Naive thymus-derived CD4-positive, alpha-beta T cell (primary cell): Measurements from ENCODE around the gene PLD1. TPM values are rescaled to one million over a fixed set of nuclear protein-coding genes. Genes with fewer than 3 reads are reported as not detected.

Source experiments
- ATAC-seq: fragments of 150-1000 bp; cut with Tn5 transposase; 2 replicates; pipeline ENCODE4 v1.10.0; 2021; ENCODE audit warnings: mild to moderate bottlenecking, moderate library complexity
- CTCF ChIA-PET: fragments of 350-600 bp; sonication (Branson Sonifier 250); formaldehyde crosslinking; loops from one replicate; lab custom pipeline; 2021; ENCODE audit warnings: antibody characterized with exemption; lab: Charles Lee
- POLR2A ChIA-PET: fragments of 350-600 bp; sonication (Branson Sonifier 250); formaldehyde crosslinking; loops from one replicate; lab custom pipeline; 2021; ENCODE audit warnings: antibody characterized with exemption, inconsistent platforms; lab: Charles Lee
- DNase-seq, 9 donors: peaks; one replicate each; pipeline versions ENCODE4 v3.0.0 to v3.0.0-alpha.2; 2020 to 2022; ENCODE audit warnings: mixed read lengths in 1 of 9
- H3K27ac ChIP-seq: one replicate; pipeline ENCODE4 v1.7.0; 2013; ENCODE audit warnings: mild to moderate bottlenecking, low read depth, low read length, moderate library complexity
- H3K27me3 ChIP-seq, 2 donors: one replicate each; pipeline ENCODE4 v1.7.0; 2013; ENCODE audit warnings: low read length in 2 of 2, mild to moderate bottlenecking in 2 of 2, moderate library complexity in 2 of 2; ENCODE audit not compliant: control insufficient read depth in 2 of 2, insufficient read depth in 2 of 2
- H3K36me3 ChIP-seq, 3 experiments: 1 replicate in 2 of 3; 2 replicates in 1 of 3; pipeline ENCODE4 v1.7.0; 2013; ENCODE audit warnings: low read length in 3 of 3, mild to moderate bottlenecking in 3 of 3, moderate library complexity in 1 of 3; ENCODE audit not compliant: insufficient read depth in 3 of 3, control insufficient read depth in 2 of 3
- H3K4me1 ChIP-seq, 2 donors: one replicate each; pipeline ENCODE4 v1.7.0; 2013; ENCODE audit warnings: low read length in 2 of 2, mild to moderate bottlenecking in 2 of 2, moderate library complexity in 1 of 2; ENCODE audit not compliant: control insufficient read depth in 2 of 2, insufficient read depth in 2 of 2
- H3K4me3 ChIP-seq: 2 replicates; pipeline ENCODE4 v1.7.0; 2013; ENCODE audit warnings: mild to moderate bottlenecking, low read length
- H3K9me3 ChIP-seq, 3 experiments: 1 replicate in 2 of 3; 2 replicates in 1 of 3; pipeline ENCODE4 v1.7.0; 2013; ENCODE audit warnings: low read length in 3 of 3; ENCODE audit not compliant: control insufficient read depth in 2 of 3
- H3K27ac Mint-ChIP-seq, 9 donors: one replicate each; pipeline ENCODE4 v1.8.0; 2020 to 2022; ENCODE audit warnings: mixed read lengths in 9 of 9, mild to moderate bottlenecking in 8 of 9, moderate library complexity in 5 of 9, inconsistent platforms in 2 of 9
- H3K27me3 Mint-ChIP-seq, 5 donors: one replicate each; pipeline ENCODE4 v1.8.0; 2021 to 2022; ENCODE audit warnings: mixed read lengths in 5 of 5, mild to moderate bottlenecking in 1 of 5
- H3K36me3 Mint-ChIP-seq, 5 donors: one replicate each; pipeline ENCODE4 v1.8.0; 2020 to 2022; ENCODE audit warnings: mixed read lengths in 5 of 5, mild to moderate bottlenecking in 3 of 5, inconsistent platforms in 1 of 5
- H3K4me1 Mint-ChIP-seq, 7 donors: one replicate each; pipeline ENCODE4 v1.8.0; 2020 to 2022; ENCODE audit warnings: mixed read lengths in 7 of 7, mild to moderate bottlenecking in 3 of 7, inconsistent platforms in 1 of 7
- H3K4me3 Mint-ChIP-seq, 10 donors: one replicate each; pipeline ENCODE4 v1.8.0; 2020 to 2022; ENCODE audit warnings: mild to moderate bottlenecking in 10 of 10, mixed read lengths in 10 of 10, moderate library complexity in 6 of 10, inconsistent platforms in 2 of 10
- H3K9me3 Mint-ChIP-seq, 11 donors: one replicate each; pipeline ENCODE4 v1.8.0; 2020 to 2022; ENCODE audit warnings: mixed read lengths in 11 of 11, mild to moderate bottlenecking in 4 of 11, inconsistent platforms in 1 of 11, moderate library complexity in 1 of 11
- intact Hi-C, 2 donors: fragments of 100-400 bp; cut with micrococcal nuclease; formaldehyde crosslinking; loops; one replicate each; pipeline ENCODE4 v1.15.1; 2023
- polyA plus RNA-seq, 2 donors: library from polyadenylated mRNA; unstranded; fragments of 300-500 nt; fragmentation: Illumina TruSeq; gene quantifications; one replicate each; pipeline ENCODE4 v1.2.3, GENCODE V29; 2021
- total RNA-seq, 6 experiments: library from RNA in 5 of 6; stranded (reverse) in 5 of 6; gene quantifications; 1 replicate in 5 of 6; 2 replicates in 1 of 6; pipeline ENCODE4 v1.2.3 and lab custom pipeline; 2021 to 2026

PLD1 gene
- total and polyA plus RNA-seq, 7 experiments from 2014 or later, result 0.36 to 12.9 (median 1.4) TPM; not detected in 2

DNA sequence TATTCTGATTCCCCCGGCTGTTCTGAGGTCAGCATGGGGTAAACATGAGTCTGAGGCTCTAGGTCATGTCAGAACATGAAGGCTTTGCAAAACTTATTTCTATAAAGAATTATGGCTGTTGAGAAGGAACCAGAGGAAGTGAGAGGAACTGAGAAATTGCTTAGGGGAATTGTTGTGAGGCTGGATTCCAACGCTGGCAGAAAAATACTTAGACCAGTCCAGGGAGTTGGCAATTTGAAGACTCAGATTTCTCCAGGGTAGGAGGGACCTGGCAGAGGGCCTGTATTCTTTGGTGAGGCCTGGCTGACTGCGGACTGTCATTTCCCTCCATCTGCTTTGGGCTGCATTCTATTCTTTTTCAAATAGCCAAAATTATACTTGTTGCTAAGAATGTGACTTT lies 155.5 kb downstream of the PLD1 start:
- no peaks in the 10 kb centered on the region for H3K27me3 ChIP-seq
- ChIA-PET POLR2A (no interaction called here), CTCF (no interaction called here)
- no peak overlapping the region for H3K4me3 Mint-ChIP-seq
- H3K36me3 ChIP-seq, result no peaks in the 10 kb centered on the region
- no peak overlapping the region for H3K4me3 ChIP-seq
- H3K27me3 Mint-ChIP-seq, result peaks cover 0 to 23% (median 0%) of the 10 kb centered on the region in 5 donors
- H3K9me3 ChIP-seq, result no peaks in the 10 kb centered on the region
- DNase-seq, result no peak
- H3K4me1 Mint-ChIP-seq, result no peaks in the 10 kb centered on the region
- no peak overlapping the region for H3K27ac Mint-ChIP-seq
- H3K4me1 ChIP-seq, result no peaks in the 10 kb centered on the region
- intact Hi-C loops, result no loop called here
- no peak for ATAC-seq
- no peak overlapping the region for H3K27ac ChIP-seq
- peaks cover 0 to 4% (median 0%) of the 10 kb centered on the region in 11 donors for H3K9me3 Mint-ChIP-seq
- no peaks in the 10 kb centered on the region for H3K36me3 Mint-ChIP-seq

GRCh38 chr3:171654326-171654725 lies 156.0 kb downstream of the PLD1 start:
- Mint-ChIP-seq H3K4me3 (no peak overlapping the region), H3K36me3 (no peaks in the 10 kb centered on the region), H3K9me3 (peaks cover 0 to 4% (median 0%) of the 10 kb centered on the region in 11 donors), H3K4me1 (no peaks in the 10 kb centered on the region), H3K27me3 (peaks cover 0 to 19% (median 0%) of the 10 kb centered on the region in 5 donors), H3K27ac (no peak overlapping the region)
- Histone ChIP-seq H3K27ac (no peak overlapping the region), H3K27me3 (no peaks in the 10 kb centered on the region), H3K36me3 (no peaks in the 10 kb centered on the region), H3K9me3 (no peaks in the 10 kb centered on the region), H3K4me3 (no peak overlapping the region), H3K4me1 (no peaks in the 10 kb centered on the region)
- intact Hi-C loops, result no loop called here
- ChIA-PET CTCF (no interaction called here), POLR2A (no interaction called here)
- DNase-seq, result no peak
- no peak for ATAC-seq

GRCh38 chr3:171653701-171654100 lies 156.6 kb downstream of the PLD1 start:
- POLR2A ChIA-PET, result no interaction called here
- ATAC-seq, result no peak
- H3K27me3 ChIP-seq, result no peaks in the 10 kb centered on the region
- Mint-ChIP-seq H3K4me3 (no peak overlapping the region), H3K4me1 (no peaks in the 10 kb centered on the region), H3K9me3 (peaks cover 0 to 4% (median 0%) of the 10 kb centered on the region in 11 donors), H3K27me3 (peaks cover 0 to 13% (median 0%) of the 10 kb centered on the region in 5 donors), H3K36me3 (no peaks in the 10 kb centered on the region), H3K27ac (no peak overlapping the region)
- H3K36me3 ChIP-seq, result no peaks in the 10 kb centered on the region
- no peak overlapping the region for H3K4me3 ChIP-seq
- H3K4me1 ChIP-seq, result no peaks in the 10 kb centered on the region
- intact Hi-C loops, result no loop called here
- H3K27ac ChIP-seq, result no peak overlapping the region
- H3K9me3 ChIP-seq, result no peaks in the 10 kb centered on the region
- DNase-seq, result no peak
- CTCF ChIA-PET, result no interaction called here

DNA sequence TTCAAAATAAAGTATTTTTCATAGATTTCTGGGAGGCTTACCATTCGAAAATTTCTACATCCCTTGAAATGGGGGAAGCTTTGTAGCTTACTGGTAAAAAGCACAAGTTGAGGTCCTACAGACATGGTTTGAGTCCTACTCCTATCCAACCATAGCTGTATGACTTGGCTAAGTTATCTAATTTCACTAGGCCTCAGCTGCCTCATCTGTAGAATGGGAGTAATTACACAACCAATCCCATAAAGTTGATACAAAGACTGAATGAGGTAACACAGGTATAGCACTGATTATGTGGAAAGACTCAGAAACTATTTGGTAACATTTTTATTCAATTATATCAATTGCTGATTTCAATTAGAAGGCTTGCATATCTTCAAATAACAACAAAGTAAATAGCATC lies 157.4 kb downstream of the PLD1 start:
- intact Hi-C loops, result no loop called here
- CTCF ChIA-PET, result interaction anchor here (0.6 kb wide), 1 partner anchor 1127 kb away, joined by 3 read pairs; no protein-coding TSS in a partner anchor

GRCh38 chr3:171649911-171650592 lies 160.2 kb downstream of the PLD1 start:
- Mint-ChIP-seq H3K36me3 (no peaks in the 10 kb centered on the region), H3K9me3 (peaks cover 0 to 4% (median 0%) of the 10 kb centered on the region in 11 donors), H3K4me1 (no peaks in the 10 kb centered on the region), H3K4me3 (no peak overlapping the region), H3K27me3 (no peaks in the 10 kb centered on the region), H3K27ac (peak overlapping the region in 1 of 9 donors; percentile 38)
- Histone ChIP-seq H3K36me3 (no peaks in the 10 kb centered on the region), H3K4me1 (no peaks in the 10 kb centered on the region), H3K4me3 (no peak overlapping the region), H3K27me3 (no peaks in the 10 kb centered on the region), H3K9me3 (no peaks in the 10 kb centered on the region), H3K27ac (no peak overlapping the region)
- ChIA-PET POLR2A (no interaction called here), CTCF (no interaction called here)
- intact Hi-C loops, result loop anchor here in 1 of 2 donors (5.0 to 10.0 kb wide), 2 partner anchors 122 to 1015 kb away; no protein-coding TSS in a partner anchor
- no peak for ATAC-seq
- no peak for DNase-seq

More for the DNA sequence above, 157.4 kb downstream of the PLD1 start:
- Mint-ChIP-seq H3K27ac (no peak overlapping the region), H3K9me3 (peaks cover 0 to 4% (median 0%) of the 10 kb centered on the region in 11 donors), H3K27me3 (peaks cover 0 to 6% (median 0%) of the 10 kb centered on the region in 5 donors), H3K36me3 (no peaks in the 10 kb centered on the region), H3K4me3 (no peak overlapping the region), H3K4me1 (no peaks in the 10 kb centered on the region)
- DNase-seq (no peak), ATAC-seq (no peak)
- H3K27ac ChIP-seq, result no peak overlapping the region
- no peaks in the 10 kb centered on the region for H3K4me1 ChIP-seq
- H3K9me3 ChIP-seq, result no peaks in the 10 kb centered on the region
- no peaks in the 10 kb centered on the region for H3K36me3 ChIP-seq
- H3K27me3 ChIP-seq, result no peaks in the 10 kb centered on the region
- POLR2A ChIA-PET, result no interaction called here
- no peak overlapping the region for H3K4me3 ChIP-seq

DNA sequence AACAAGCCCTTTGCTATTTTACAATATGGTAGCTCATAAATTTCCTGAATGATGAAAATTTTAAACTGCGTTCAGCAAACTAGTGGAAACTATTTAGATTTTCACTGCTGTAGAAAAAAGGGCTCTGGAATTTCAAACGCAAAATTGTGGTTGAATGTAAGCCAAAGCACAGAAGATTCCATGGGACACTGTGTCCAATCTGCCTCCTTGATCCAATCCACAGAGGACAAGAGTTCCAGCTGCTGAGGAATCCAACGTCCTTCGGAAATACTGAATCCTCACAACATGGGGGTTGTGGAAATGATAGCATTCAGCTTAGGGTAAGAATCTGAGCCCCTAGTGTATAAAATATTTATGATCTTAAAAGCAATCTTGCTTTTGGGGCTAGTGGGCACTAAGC lies 161.0 kb downstream of the PLD1 start:
- DNase-seq (no peak), ATAC-seq (no peak)
- Histone ChIP-seq H3K9me3 (no peaks in the 10 kb centered on the region), H3K4me3 (no peak overlapping the region), H3K4me1 (no peaks in the 10 kb centered on the region), H3K27ac (no peak overlapping the region), H3K27me3 (no peaks in the 10 kb centered on the region), H3K36me3 (no peaks in the 10 kb centered on the region)
- Mint-ChIP-seq H3K36me3 (no peaks in the 10 kb centered on the region), H3K27ac (no peak overlapping the region), H3K27me3 (no peaks in the 10 kb centered on the region), H3K4me1 (no peaks in the 10 kb centered on the region), H3K9me3 (peaks cover 0 to 4% (median 0%) of the 10 kb centered on the region in 11 donors), H3K4me3 (no peak overlapping the region)
- ChIA-PET CTCF (no interaction called here), POLR2A (no interaction called here)
- intact Hi-C loops, result loop anchor here in 1 of 2 donors (5.0 to 10.0 kb wide), 2 partner anchors 123 to 1016 kb away; no protein-coding TSS in a partner anchor

DNA sequence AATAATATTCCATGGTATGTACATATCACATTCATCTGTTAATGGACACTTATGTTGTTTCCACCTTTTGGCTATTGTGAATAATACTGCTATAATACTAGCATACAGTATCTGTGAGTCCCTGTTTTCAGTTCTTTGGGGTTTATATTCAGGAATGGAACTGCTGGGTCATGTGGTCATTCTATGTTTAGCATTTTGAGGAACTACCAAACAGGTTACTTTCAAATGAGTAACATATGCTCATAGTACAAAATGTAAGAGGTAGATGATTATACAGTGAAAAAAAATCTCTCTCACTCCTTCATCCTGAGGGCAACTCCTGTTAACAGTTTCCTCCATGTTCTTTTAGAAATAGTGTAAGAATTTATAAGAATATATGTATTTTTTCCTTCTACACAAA lies 162.2 kb downstream of the PLD1 start:
- CTCF ChIA-PET, result no interaction called here
- Mint-ChIP-seq H3K4me1 (no peaks in the 10 kb centered on the region), H3K27me3 (no peaks in the 10 kb centered on the region), H3K27ac (no peak overlapping the region), H3K9me3 (peaks cover 0 to 4% (median 0%) of the 10 kb centered on the region in 11 donors), H3K4me3 (no peak overlapping the region), H3K36me3 (no peaks in the 10 kb centered on the region)
- H3K27me3 ChIP-seq, result no peaks in the 10 kb centered on the region
- no peak overlapping the region for H3K4me3 ChIP-seq
- DNase-seq, result no peak
- POLR2A ChIA-PET, result no interaction called here
- H3K27ac ChIP-seq, result no peak overlapping the region
- H3K9me3 ChIP-seq, result no peaks in the 10 kb centered on the region
- intact Hi-C loops, result loop anchor here in 1 of 2 donors (5.0 to 10.0 kb wide), 2 partner anchors 124 to 1017 kb away; no protein-coding TSS in a partner anchor
- no peaks in the 10 kb centered on the region for H3K4me1 ChIP-seq
- H3K36me3 ChIP-seq, result no peaks in the 10 kb centered on the region
- no peak for ATAC-seq
